AG04450 (cell line): ENCODE results near the gene ST8SIA6. TPM values are rescaled to one million over a fixed set of nuclear protein-coding genes. Genes with fewer than 3 reads are reported as not detected.

Experiments used
- CTCF ChIA-PET: fragments of 300-600, 350-600 bp; formaldehyde crosslinking; extraction: SDS; loops from one replicate; lab custom pipeline; 2022; ENCODE audit warnings: antibody characterized with exemption, inconsistent platforms; lab: Charles Lee
- POLR2A ChIA-PET: fragments of 350-600 bp; formaldehyde crosslinking; extraction: SDS; loops from one replicate; lab custom pipeline; 2021; ENCODE audit warnings: antibody characterized with exemption, inconsistent platforms; lab: Yijun Ruan, JAX
- DNase-seq: peaks from one replicate; pipeline ENCODE4 v3.0.0-alpha.2; 2011; ENCODE audit warnings: low read depth, low spot score
- H3K27ac ChIP-seq: one replicate; pipeline ENCODE4 v1.5.1; 2012; ENCODE audit warnings: low read depth, low read length, control low read depth
- H3K27me3 ChIP-seq: one replicate; pipeline ENCODE4 v1.6.0; 2012; ENCODE audit warnings: low read length; ENCODE audit not compliant: control insufficient read depth, insufficient read depth
- H3K4me3 ChIP-seq: 2 replicates; pipeline ENCODE4 v1.5.1; 2011; ENCODE audit warnings: mild to moderate bottlenecking, low read depth, low read length, control low read depth
- H3K9me3 ChIP-seq: 2 replicates; pipeline ENCODE4 v1.5.1; 2012; ENCODE audit warnings: low read length; ENCODE audit not compliant: control insufficient read depth, insufficient read depth
- polyA plus RNA-seq: library from polyadenylated mRNA; depleted of rRNA; stranded (reverse); fragments of >200 nt; gene quantifications from 2 replicates; pipeline ENCODE4 v1.2.3, GENCODE V29; 2011
- TF ChIP-seq, protein P1 (sequence below): IDR thresholded peaks from 2 replicates; pipeline ENCODE4 v1.5.1; 2011; ENCODE audit warnings: low read depth, low read length, control low read depth, inconsistent platforms

The ST8SIA6 gene
- polyA plus RNA-seq, 1 experiment: not detected

DNA sequence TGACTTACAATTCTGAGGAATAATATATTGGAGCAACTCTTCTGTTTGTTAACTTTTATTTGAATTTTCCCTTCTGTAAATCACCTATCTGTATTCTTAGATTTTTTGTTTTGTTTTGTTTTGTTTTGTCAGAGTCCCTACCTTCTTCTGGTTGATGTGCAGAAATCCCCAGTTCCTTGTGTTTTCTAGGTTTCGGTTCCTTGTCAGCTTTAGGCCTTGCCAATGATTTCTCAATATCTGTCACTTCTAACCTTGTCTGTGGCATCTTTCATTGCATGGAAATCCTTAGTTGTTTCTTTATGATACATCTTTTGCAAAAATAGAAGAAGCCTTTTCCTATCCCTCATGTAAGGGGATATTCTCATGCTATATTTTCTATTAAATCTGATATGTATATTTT is 21.7 kb upstream of the ST8SIA6 start:
- CTCF ChIA-PET: no interaction called here
- TF ChIP-seq, protein P1, sequence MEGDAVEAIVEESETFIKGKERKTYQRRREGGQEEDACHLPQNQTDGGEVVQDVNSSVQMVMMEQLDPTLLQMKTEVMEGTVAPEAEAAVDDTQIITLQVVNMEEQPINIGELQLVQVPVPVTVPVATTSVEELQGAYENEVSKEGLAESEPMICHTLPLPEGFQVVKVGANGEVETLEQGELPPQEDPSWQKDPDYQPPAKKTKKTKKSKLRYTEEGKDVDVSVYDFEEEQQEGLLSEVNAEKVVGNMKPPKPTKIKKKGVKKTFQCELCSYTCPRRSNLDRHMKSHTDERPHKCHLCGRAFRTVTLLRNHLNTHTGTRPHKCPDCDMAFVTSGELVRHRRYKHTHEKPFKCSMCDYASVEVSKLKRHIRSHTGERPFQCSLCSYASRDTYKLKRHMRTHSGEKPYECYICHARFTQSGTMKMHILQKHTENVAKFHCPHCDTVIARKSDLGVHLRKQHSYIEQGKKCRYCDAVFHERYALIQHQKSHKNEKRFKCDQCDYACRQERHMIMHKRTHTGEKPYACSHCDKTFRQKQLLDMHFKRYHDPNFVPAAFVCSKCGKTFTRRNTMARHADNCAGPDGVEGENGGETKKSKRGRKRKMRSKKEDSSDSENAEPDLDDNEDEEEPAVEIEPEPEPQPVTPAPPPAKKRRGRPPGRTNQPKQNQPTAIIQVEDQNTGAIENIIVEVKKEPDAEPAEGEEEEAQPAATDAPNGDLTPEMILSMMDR: no peak

DNA sequence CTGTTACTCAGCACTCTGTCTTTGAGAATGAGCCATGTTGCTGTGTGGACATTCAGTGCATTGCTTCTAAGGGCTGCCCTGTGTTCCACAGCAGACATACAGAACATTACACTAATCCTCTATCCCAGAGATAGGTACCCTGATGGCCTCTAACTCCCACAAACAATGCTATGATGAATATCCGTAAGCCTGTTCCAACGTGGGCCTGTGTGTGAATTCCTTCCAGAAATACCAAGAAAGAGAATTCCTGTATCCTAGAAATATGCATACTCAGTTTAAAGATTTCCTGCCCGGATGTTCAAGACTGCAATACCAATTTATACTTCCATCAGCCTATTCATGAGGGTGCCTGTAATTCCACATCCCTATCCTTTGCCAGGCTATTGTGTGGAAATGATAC is 21.3 kb upstream of the ST8SIA6 start:
- no peaks in the 10 kb centered on the region for H3K27me3 ChIP-seq
- H3K27ac ChIP-seq: no peak overlapping the region
- H3K4me3 ChIP-seq: no peak overlapping the region
- H3K9me3 ChIP-seq: no peaks in the 10 kb centered on the region
- no peak for DNase-seq
- TF ChIP-seq, protein P1: no peak
- ChIA-PET CTCF (no interaction called here), POLR2A (no interaction called here)

More for the DNA sequence above, 21.7 kb upstream of the ST8SIA6 start:
- H3K4me3 ChIP-seq: no peak overlapping the region
- DNase-seq: no peak
- POLR2A ChIA-PET: no interaction called here
- no peaks in the 10 kb centered on the region for H3K9me3 ChIP-seq
- H3K27me3 ChIP-seq: no peaks in the 10 kb centered on the region
- no peak overlapping the region for H3K27ac ChIP-seq

DNA sequence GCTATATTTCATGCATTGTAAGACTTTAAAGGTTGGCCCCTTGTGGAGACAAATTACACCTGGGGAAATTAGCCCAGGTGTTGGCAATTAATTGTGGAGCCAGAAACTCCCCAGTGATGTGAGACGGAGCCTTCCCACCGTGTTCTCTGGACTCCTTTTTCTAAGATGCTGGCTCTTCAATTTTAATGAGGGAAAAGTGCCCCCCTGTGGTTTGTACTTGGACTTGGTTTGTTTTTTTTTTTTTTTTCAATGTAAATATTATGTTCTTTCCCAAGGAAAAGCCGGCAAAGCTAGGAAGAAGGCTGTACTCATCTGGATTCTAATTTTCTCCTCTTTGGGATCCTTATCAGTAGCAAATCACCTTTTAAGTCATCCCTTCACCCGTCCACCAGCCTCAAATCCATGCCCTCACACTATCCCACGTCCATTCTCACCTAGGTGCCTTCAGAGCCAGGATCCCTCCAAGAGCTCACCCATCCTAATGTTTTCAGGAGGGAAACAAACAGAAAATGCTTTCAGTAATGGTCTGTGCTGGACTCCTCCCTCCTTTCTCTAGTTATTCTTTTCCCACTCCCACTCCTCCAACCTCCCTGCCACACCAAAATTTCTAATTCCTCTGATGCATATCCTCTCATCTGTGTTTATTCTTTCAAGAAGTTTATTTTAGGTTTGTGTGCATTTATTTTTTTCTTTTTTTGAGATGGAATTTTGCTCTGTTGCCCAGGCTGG is 20.4 kb upstream of the ST8SIA6 start:
- no peak overlapping the region for H3K27ac ChIP-seq
- ChIA-PET POLR2A (no interaction called here), CTCF (interaction anchor here (0.6 to 1.0 kb wide), 10 partner anchors 20 to 1271 kb away, joined by 3 to 13 read pairs (median 4); no protein-coding TSS in a partner anchor)
- H3K4me3 ChIP-seq: no peak overlapping the region
- TF ChIP-seq, protein P1: peak; percentile 44
- H3K9me3 ChIP-seq: peaks cover 3% of the 10 kb centered on the region; the same call in 1 of the 2 replicates
- no peak for DNase-seq
- no peaks in the 10 kb centered on the region for H3K27me3 ChIP-seq

DNA sequence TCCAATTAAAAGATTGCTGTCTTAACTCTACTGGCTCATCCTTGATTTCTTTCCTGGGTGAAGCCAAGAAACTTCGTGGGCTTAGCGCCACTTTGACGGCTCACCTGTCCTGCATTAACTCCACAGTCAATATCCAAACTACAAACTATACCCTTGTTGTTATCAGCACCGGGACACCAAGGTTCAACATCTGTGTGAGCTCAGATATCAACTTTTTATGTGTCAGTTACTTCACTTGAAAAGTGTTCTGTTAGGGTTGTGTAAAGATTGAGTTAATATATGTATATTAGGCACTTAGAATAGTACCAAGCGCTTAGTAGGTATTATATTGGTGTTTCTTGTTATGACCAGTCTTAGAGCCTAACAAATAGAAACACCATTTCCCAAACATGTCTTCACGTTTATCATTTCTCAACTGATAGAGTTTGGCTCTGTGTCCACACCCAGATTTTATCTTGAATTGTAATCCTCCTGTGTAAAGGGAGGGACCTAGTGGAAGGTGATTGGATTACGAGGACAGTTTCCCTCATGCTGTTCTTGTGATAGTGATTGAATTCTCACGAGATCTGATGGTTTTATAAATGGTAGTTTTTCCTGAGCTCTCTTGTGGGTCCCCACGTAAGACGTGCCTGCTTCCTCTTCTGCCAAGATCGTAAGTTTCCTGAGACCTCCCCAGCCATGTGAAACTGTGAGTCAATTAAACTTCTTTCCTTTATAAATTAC is 19.0 kb upstream of the ST8SIA6 start:
- H3K27me3 ChIP-seq: no peaks in the 10 kb centered on the region
- ChIA-PET CTCF (interaction anchor here (0.6 to 1.1 kb wide), 5 partner anchors 8 to 200 kb away, joined by 3 to 6 read pairs (median 4); no protein-coding TSS in a partner anchor), POLR2A (no interaction called here)
- H3K9me3 ChIP-seq: peaks cover 4% of the 10 kb centered on the region; the same call in 1 of the 2 replicates
- no peak for DNase-seq
- no peak overlapping the region for H3K27ac ChIP-seq
- H3K4me3 ChIP-seq: no peak overlapping the region
- TF ChIP-seq, protein P1: no peak
